ENCODE data around the gene TESPA1. TPM values are rescaled to one million over a fixed set of nuclear protein-coding genes. Genes with fewer than 3 reads are reported as not detected.

Gene TESPA1
- total and polyA plus RNA-seq, 9 of the 15 experiments (the other 6 are each of a cell fraction or from before 2014, with no cell fraction given), result 0.72 to 7.1 (median 2.4) TPM

- TF ChIP-seq ATF7 (IDR thresholded peaks at IDR 0.05) (peak; percentile 53; the same call in 1 of the 2 replicates), ZBTB7A (IDR thresholded peaks at IDR 0.05; ENCODE audit: borderline replicate concordance, control insufficient read depth, low read depth, low read length) (no peak), ZBTB2 (IDR thresholded peaks at IDR 0.05) (no peak), FOXK2 (conservative IDR thresholded peaks at IDR 0.05 in 1 of 2, IDR thresholded peaks at IDR 0.05 in 1 of 2; ENCODE audit: low read depth in 2 of 2) (0 out of 4 replicates have a peak, but pooled peaks of 1 of the 2 experiments have one; percentile 14), ZNF644 (tag; IDR thresholded peaks at IDR 0.05; ENCODE audit: low read depth) (peak; percentile 24; the same call in 1 of the 2 replicates), ZBTB11 (CRISPR knock-in tag; IDR thresholded peaks at IDR 0.05) (no peak), ZNF589 (CRISPR knock-in tag; IDR thresholded peaks at IDR 0.05; ENCODE audit: low read depth) (peak; percentile 65; the same call in 1 of the 2 replicates), ETV1 (tag; conservative IDR thresholded peaks at IDR 0.05; ENCODE audit: low read depth) (peak; percentile 28; the same call in 1 of the 2 replicates), ARID1B (IDR thresholded peaks at IDR 0.05) (peak; percentile 60), SMAD3 (CRISPR knock-in tag; conservative IDR thresholded peaks at IDR 0.05) (peak; percentile 7; the same call in 1 of the 2 replicates), JUNB (CRISPR knock-in tag; conservative IDR thresholded peaks at IDR 0.05) (0 out of 2 replicates have a peak, but pooled peaks have one; percentile 17), HDGF (IDR thresholded peaks at IDR 0.05) (no peak), NFE2 (IDR thresholded peaks at IDR 0.05; ENCODE audit: low read depth) (peak; percentile 94)
- TF ChIP-seq, protein P1, sequence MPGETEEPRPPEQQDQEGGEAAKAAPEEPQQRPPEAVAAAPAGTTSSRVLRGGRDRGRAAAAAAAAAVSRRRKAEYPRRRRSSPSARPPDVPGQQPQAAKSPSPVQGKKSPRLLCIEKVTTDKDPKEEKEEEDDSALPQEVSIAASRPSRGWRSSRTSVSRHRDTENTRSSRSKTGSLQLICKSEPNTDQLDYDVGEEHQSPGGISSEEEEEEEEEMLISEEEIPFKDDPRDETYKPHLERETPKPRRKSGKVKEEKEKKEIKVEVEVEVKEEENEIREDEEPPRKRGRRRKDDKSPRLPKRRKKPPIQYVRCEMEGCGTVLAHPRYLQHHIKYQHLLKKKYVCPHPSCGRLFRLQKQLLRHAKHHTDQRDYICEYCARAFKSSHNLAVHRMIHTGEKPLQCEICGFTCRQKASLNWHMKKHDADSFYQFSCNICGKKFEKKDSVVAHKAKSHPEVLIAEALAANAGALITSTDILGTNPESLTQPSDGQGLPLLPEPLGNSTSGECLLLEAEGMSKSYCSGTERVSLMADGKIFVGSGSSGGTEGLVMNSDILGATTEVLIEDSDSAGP (CRISPR knock-in tag; IDR thresholded peaks at IDR 0.05), result no peak
- TF ChIP-seq, protein P2, sequence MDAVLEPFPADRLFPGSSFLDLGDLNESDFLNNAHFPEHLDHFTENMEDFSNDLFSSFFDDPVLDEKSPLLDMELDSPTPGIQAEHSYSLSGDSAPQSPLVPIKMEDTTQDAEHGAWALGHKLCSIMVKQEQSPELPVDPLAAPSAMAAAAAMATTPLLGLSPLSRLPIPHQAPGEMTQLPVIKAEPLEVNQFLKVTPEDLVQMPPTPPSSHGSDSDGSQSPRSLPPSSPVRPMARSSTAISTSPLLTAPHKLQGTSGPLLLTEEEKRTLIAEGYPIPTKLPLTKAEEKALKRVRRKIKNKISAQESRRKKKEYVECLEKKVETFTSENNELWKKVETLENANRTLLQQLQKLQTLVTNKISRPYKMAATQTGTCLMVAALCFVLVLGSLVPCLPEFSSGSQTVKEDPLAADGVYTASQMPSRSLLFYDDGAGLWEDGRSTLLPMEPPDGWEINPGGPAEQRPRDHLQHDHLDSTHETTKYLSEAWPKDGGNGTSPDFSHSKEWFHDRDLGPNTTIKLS (IDR thresholded peaks at IDR 0.05; ENCODE audit: borderline replicate concordance, low read depth), result peak; percentile 69
Observed at GRCh38 chr12:54935235-54935951, 49.2 kb downstream of the TESPA1 start (continued).
